C4-2B (cell line): Measurements from ENCODE around the gene RAB4A.

Experiments
- ZFX ChIP-seq: fragments of 450-650 bp; IDR thresholded peaks from 2 replicates; pipeline ENCODE4 v1.6.1; 2017
- TF ChIP-seq, protein P1 (sequence below): fragments of 450-650 bp; conservative IDR thresholded peaks from 2 replicates; pipeline ENCODE4 v1.5.1; 2017; ENCODE audit warnings: mild to moderate bottlenecking

DNA sequence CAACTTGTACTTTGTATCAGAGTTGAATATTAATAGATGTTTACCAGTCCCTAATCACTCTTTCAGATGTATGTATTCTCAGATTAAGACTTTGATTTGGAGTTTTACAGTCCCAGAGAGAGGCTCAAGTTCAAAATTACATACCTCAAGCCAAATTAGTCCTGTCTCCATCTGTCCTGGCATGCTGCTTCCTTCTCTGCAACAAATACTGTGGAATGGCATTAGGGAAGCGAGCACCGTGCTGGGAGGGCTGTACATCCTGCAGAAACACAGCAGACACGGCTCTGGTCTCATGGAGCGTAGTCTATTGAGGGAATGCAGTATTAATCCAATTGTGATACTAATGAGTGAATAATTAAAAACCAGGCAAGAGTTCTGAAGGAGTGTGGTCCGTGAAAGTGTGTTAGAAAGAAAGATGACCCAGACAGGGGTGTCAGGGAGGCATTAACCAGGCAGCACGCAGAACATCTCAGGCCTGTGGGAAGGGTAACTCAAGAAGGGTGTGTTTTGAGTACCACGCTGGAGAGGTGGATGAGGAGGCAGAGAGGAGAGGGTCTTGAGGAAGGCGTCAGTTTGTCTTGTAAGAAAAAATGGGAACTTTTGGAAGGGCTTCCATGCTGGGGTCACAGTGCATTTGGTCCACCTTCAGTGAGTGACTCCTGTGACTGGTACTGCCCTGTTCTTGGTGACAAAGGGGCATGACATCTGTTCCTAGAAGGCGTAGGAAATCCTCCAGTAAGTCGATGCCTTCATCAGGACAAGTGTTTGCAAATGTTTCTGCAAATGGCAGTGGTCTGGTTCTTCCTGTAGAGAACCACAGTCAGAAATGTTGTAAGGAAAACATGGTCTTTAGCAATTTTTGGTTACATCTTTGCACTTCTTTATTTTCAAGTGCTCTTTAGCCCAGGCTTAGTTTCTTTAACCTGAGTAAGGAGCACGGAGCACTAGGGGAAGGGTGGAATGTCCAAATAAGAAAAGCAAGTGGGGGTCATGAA lies 1.6 kb downstream of the RAB4A start:
- TF ChIP-seq, protein P1, sequence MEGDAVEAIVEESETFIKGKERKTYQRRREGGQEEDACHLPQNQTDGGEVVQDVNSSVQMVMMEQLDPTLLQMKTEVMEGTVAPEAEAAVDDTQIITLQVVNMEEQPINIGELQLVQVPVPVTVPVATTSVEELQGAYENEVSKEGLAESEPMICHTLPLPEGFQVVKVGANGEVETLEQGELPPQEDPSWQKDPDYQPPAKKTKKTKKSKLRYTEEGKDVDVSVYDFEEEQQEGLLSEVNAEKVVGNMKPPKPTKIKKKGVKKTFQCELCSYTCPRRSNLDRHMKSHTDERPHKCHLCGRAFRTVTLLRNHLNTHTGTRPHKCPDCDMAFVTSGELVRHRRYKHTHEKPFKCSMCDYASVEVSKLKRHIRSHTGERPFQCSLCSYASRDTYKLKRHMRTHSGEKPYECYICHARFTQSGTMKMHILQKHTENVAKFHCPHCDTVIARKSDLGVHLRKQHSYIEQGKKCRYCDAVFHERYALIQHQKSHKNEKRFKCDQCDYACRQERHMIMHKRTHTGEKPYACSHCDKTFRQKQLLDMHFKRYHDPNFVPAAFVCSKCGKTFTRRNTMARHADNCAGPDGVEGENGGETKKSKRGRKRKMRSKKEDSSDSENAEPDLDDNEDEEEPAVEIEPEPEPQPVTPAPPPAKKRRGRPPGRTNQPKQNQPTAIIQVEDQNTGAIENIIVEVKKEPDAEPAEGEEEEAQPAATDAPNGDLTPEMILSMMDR, result no peak
- TF ChIP-seq ZFX, result no peak
